GM08714 (cell line): ENCODE results near the gene AIF1L.
"Not testable (repeated sequence)": the region's sequence is repeated elsewhere in the genome, so short reads cannot be mapped to it uniquely, and the experiment has no call there.

ENCODE experiments used
- H3K4me3 ChIP-seq: fragments of 200-500 bp; sonication (Bioruptor generic); 2 replicates; pipeline ENCODE4 v1.5.1; 2014; ENCODE audit warnings: mild to moderate bottlenecking, low read length, inconsistent platforms
- ZNF274 ChIP-seq: IDR thresholded peaks from 2 replicates; pipeline ENCODE4 v1.6.1; 2012; ENCODE audit warnings: mild to moderate bottlenecking, low read depth, low read length

Gene AIF1L

GRCh38 chr9:131100445-131100844, 4.1 kb downstream of the AIF1L start:
- no peak overlapping the region for H3K4me3 ChIP-seq
- TF ChIP-seq ZNF274, result no peak

GRCh38 chr9:131101207-131101964, 5.1 kb downstream of the AIF1L start:
- TF ChIP-seq ZNF274, result no peak
- no peak overlapping the region for H3K4me3 ChIP-seq

GRCh38 chr9:131103024-131103423, 6.7 kb downstream of the AIF1L start:
- no peak for TF ChIP-seq ZNF274
- H3K4me3 ChIP-seq, result no peak overlapping the region

GRCh38 chr9:131103535-131103934, 7.2 kb downstream of the AIF1L start:
- TF ChIP-seq ZNF274, result no peak
- H3K4me3 ChIP-seq, result no peak overlapping the region

- no peak overlapping the region for H3K4me3 ChIP-seq
- no peak for TF ChIP-seq ZNF274
Measured at GRCh38 chr9:131104016-131104740, 7.8 kb downstream of the AIF1L start.

- no peak overlapping the region for H3K4me3 ChIP-seq
- TF ChIP-seq ZNF274, result no peak
Measured at GRCh38 chr9:131105952-131106351, 9.6 kb downstream of the AIF1L start.

GRCh38 chr9:131107760-131108159, 11.4 kb downstream of the AIF1L start:
- no peak for TF ChIP-seq ZNF274
- H3K4me3 ChIP-seq, result no peak overlapping the region

- no peak overlapping the region for H3K4me3 ChIP-seq
- no peak for TF ChIP-seq ZNF274
Measured at GRCh38 chr9:131111186-131111853, 15.0 kb downstream of the AIF1L start.

GRCh38 chr9:131111854-131112311, 15.6 kb downstream of the AIF1L start:
- no peak overlapping the region for H3K4me3 ChIP-seq
- no peak for TF ChIP-seq ZNF274

- no peak overlapping the region for H3K4me3 ChIP-seq
- TF ChIP-seq ZNF274, result no peak
Measured at GRCh38 chr9:131112374-131113154, 16.2 kb downstream of the AIF1L start.

GRCh38 chr9:131113655-131114054, 17.3 kb downstream of the AIF1L start:
- H3K4me3 ChIP-seq, result no peak overlapping the region
- no peak for TF ChIP-seq ZNF274

GRCh38 chr9:131114084-131114535, 17.8 kb downstream of the AIF1L start:
- no peak for TF ChIP-seq ZNF274
- H3K4me3 ChIP-seq, result no peak overlapping the region

- not testable (repeated sequence) for H3K4me3 ChIP-seq
Measured at GRCh38 chr9:131115360-131115742, 19.0 kb downstream of the AIF1L start.

- no peak overlapping the region for H3K4me3 ChIP-seq
- TF ChIP-seq ZNF274, result no peak
Measured at GRCh38 chr9:131116281-131117120, 20.2 kb downstream of the AIF1L start.
